Lower lobe of right lung (tissue), 2 donors: Measurements from ENCODE around the gene PIGK. TPM values are rescaled to one million over a fixed set of nuclear protein-coding genes. Genes with fewer than 3 reads are reported as not detected.

Source experiments
- ATAC-seq, 2 donors: fragments of 200-7000 bp; cut with Tn5 transposase; one replicate each; pipeline ENCODE4 v1.9.1; 2020 to 2022; ENCODE audit warnings: mild to moderate bottlenecking in 2 of 2, moderate library complexity in 2 of 2
- DNase-seq: peaks from one replicate; pipeline ENCODE4 v3.0.0-alpha.2; 2020
- H3K27ac ChIP-seq: fragments of 200-600 bp; one replicate; pipeline ENCODE4 v1.8.0; 2022
- H3K27me3 ChIP-seq: fragments of 200-600 bp; one replicate; pipeline ENCODE4 v1.8.0; 2022; ENCODE audit warnings: low read depth
- H3K36me3 ChIP-seq: fragments of 200-600 bp; one replicate; pipeline ENCODE4 v1.8.0; 2022; ENCODE audit warnings: mild to moderate bottlenecking
- H3K4me1 ChIP-seq: fragments of 200-600 bp; one replicate; pipeline ENCODE4 v1.8.0; 2022
- H3K4me3 ChIP-seq: fragments of 200-600 bp; one replicate; pipeline ENCODE4 v1.8.0; 2022; ENCODE audit warnings: mild to moderate bottlenecking
- H3K9me3 ChIP-seq: fragments of 200-600 bp; one replicate; pipeline ENCODE4 v1.8.0; 2022
- CTCF ChIP-seq: fragments of 200-600 bp; IDR thresholded peaks from one replicate; pipeline ENCODE4 v1.8.0; 2022; ENCODE audit warnings: antibody characterized with exemption, mild to moderate bottlenecking
- intact Hi-C: fragments of 100-400 bp; cut with DNase I; formaldehyde crosslinking; loops from one replicate; pipeline ENCODE4 v1.11.0; 2022
- total RNA-seq: library from RNA; stranded (reverse); fragmentation: NEBNext Ultra II Directional; extraction: Animal tissue kit (Norgen Biotek cat#: 25700); gene quantifications from one replicate; pipeline ENCODE4 v1.2.1, GENCODE V29; 2021
- donor health status: DM: no; HTN: yes; CAD: no; lungs with severe emphysema.

PIGK gene
- total RNA-seq, 1 donor from 2014 or later, result 27.1 TPM

DNA sequence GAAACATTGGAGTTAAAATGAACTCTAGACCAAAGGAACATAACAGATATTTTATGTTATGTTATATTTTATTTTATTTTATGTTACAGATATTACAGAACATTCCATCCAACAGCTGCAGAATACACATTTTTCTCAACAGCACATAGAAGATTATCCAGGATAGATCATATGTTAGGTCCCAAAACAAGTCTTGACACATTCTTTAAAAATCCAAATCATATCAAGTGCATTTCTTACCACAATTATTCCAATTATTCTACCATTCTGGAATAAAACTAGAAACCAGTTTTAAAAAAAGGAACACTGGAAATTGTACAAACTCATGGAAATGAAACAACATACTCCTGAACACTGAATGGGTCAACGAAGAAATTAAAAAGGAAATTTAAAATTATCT is 30.9 kb upstream of the PIGK start:
- H3K27me3 ChIP-seq, result no peaks in the 10 kb centered on the region
- ATAC-seq, result no peak

DNA sequence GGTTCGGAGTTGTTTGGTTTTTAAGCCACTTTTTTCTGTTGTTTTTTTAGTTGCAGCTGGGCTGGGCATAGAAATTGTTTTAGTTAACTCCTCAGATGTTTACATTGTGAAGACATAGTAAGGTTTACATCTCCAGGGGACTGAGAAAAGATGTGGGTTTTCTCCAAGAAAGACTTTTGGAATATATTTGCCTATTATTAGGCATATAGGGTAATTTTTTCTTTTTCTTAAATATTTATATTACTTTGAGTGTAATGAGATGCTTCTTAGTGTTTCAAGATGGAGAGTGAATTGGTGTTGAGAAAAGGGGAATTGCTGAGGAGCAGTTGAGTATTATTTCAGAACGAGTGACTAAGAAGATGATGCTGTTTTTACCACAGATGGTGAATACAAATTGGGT is 26.6 kb upstream of the PIGK start:
- no peak for ATAC-seq
- Histone ChIP-seq H3K27ac (no peak overlapping the region), H3K4me1 (no peaks in the 10 kb centered on the region), H3K27me3 (no peaks in the 10 kb centered on the region), H3K36me3 (no peaks in the 10 kb centered on the region), H3K4me3 (no peak overlapping the region), H3K9me3 (peaks cover 13% of the 10 kb centered on the region)
- DNase-seq, result no peak
- intact Hi-C loops, result no loop called here
- TF ChIP-seq CTCF, result no peak

More for the DNA sequence above, 30.9 kb upstream of the PIGK start:
- intact Hi-C loops, result no loop called here
- DNase-seq, result no peak
- Histone ChIP-seq H3K4me3 (no peak overlapping the region), H3K36me3 (no peaks in the 10 kb centered on the region), H3K27ac (no peak overlapping the region), H3K4me1 (no peaks in the 10 kb centered on the region), H3K9me3 (peaks cover 18% of the 10 kb centered on the region)
- TF ChIP-seq CTCF, result no peak

- intact Hi-C loops, result no loop called here
- H3K36me3 ChIP-seq, result no peaks in the 10 kb centered on the region
- H3K27ac ChIP-seq, result no peak overlapping the region
- DNase-seq (no peak), ATAC-seq (no peak)
- H3K4me1 ChIP-seq, result no peaks in the 10 kb centered on the region
- H3K9me3 ChIP-seq, result no peaks in the 10 kb centered on the region
- H3K4me3 ChIP-seq, result no peak overlapping the region
- TF ChIP-seq CTCF, result no peak
- H3K27me3 ChIP-seq, result peaks cover 5% of the 10 kb centered on the region
These were observed 20.1 kb upstream of the PIGK start for GRCh38 chr1:77239311-77239710.

DNA sequence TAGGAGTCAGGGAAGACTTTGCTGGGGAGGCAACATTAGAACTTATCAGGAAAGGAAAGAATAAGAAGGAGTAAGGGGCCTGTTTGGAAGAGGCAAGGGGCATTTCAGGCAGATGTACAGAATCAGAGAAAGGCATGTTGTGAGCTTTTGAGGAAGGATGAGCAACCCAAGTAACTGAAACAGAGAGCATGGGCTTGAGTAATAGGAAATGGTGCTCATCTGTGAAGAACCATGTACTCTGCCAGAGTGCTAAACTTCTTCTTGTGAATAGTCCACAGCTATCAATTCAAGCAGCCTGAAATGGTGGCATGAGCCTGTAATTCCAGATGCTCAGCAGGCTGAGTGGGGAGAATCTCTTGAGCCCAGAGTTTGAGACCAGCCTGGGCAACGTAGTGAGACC is 19.2 kb upstream of the PIGK start:
- no peak for ATAC-seq
- H3K4me1 ChIP-seq, result no peaks in the 10 kb centered on the region
- no peaks in the 10 kb centered on the region for H3K36me3 ChIP-seq
- no peak for TF ChIP-seq CTCF
- H3K27ac ChIP-seq, result no peak overlapping the region
- peaks cover 1% of the 10 kb centered on the region for H3K9me3 ChIP-seq
- intact Hi-C loops, result no loop called here
- H3K4me3 ChIP-seq, result no peak overlapping the region
- no peak for DNase-seq
- H3K27me3 ChIP-seq, result peaks cover 5% of the 10 kb centered on the region

DNA sequence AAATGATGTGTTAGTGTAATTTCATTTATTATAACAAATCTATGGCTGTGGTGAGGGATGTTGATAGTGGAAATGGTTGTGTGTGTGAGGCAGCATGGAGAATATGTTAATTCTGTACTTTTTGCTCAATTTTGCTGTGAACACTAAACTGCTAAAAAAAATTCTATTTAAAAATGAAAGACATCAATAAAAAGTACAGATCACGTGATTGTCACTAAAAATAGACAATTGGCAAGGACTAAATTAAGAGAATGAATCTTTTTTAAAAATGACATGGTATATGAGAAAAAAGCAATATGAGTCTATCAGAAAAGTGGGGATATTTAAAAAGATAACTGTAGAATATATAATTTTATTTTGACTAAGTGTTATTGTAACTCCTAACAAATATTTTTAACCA is 15.7 kb upstream of the PIGK start:
- Histone ChIP-seq H3K9me3 (peaks cover 4% of the 10 kb centered on the region), H3K36me3 (no peaks in the 10 kb centered on the region), H3K27ac (no peak overlapping the region), H3K4me3 (no peak overlapping the region), H3K27me3 (peaks cover 5% of the 10 kb centered on the region), H3K4me1 (no peaks in the 10 kb centered on the region)
- no peak for TF ChIP-seq CTCF
- no peak for ATAC-seq
- DNase-seq, result no peak
- intact Hi-C loops, result no loop called here

DNA sequence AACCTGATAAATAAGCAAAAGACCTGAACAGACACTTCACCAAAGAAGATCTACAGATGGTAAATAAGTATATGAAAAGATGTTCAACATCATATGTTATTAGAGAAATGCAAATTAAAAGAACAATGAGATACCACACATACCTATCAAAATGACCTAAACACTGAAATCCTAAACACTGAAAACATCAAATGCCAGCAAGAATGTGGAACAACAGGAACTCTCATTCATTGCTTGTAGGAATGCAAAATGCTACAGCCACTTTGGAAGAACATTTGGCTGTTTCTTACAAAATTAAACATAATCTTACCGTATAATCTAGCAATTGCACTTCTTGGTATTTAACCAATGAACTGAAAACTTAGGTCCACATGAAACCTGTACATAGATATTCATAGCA is 14.9 kb upstream of the PIGK start:
- H3K36me3 ChIP-seq, result no peaks in the 10 kb centered on the region
- H3K9me3 ChIP-seq, result peaks cover 4% of the 10 kb centered on the region
- H3K27me3 ChIP-seq, result peaks cover 5% of the 10 kb centered on the region
- intact Hi-C loops, result no loop called here
- no peak overlapping the region for H3K27ac ChIP-seq
- no peak for TF ChIP-seq CTCF
- H3K4me1 ChIP-seq, result no peaks in the 10 kb centered on the region
- H3K4me3 ChIP-seq, result no peak overlapping the region
- DNase-seq (no peak), ATAC-seq (no peak)
